ENCODE data around the gene CDK2AP2.

GRCh38 chr11:67541198-67541597 is 33.2 kb upstream of the CDK2AP2 start:
- TF ChIP-seq CTCF (IDR thresholded peaks at IDR 0.05; ENCODE audit: low read depth, low read length, poor library complexity, severe bottlenecking) = no peak
- TF ChIP-seq EZH2phosphoT487 (IDR thresholded peaks at IDR 0.05; ENCODE audit: borderline replicate concordance, low read length) = no peak
